GM18519 (cell line): ENCODE measurements around the gene NEK10.

Experiments
- ATAC-seq: cut with Tn5 transposase; IDR thresholded peaks from one replicate; pipeline ENCODE4 v1.9.1; 2021; ENCODE audit warnings: mild to moderate bottlenecking, moderate library complexity; ENCODE audit not compliant: unreplicated experiment, low FRiP score

NEK10 gene

DNA sequence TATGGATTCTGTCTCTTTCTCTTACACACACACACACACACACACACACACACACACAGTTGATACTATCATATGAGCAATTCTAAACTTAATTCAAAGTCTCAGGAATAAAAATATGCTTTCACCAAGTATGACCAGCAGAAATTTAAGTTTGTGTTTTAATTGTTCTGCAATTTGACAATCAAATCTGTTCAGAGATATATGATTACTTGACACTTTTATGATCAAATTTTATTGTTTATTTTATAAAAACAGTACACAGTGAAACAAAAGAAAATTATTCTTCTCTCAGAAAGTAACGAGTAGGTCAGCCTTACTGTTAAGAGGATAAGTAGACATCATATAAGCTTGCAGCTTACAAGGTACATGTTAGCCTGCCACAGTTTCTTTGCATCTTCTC, 114.3 kb downstream of the NEK10 start:
- no peak for ATAC-seq

- ATAC-seq: peak; percentile 99
Measured at GRCh38 chr3:27253831-27254230, 115.4 kb downstream of the NEK10 start.

DNA sequence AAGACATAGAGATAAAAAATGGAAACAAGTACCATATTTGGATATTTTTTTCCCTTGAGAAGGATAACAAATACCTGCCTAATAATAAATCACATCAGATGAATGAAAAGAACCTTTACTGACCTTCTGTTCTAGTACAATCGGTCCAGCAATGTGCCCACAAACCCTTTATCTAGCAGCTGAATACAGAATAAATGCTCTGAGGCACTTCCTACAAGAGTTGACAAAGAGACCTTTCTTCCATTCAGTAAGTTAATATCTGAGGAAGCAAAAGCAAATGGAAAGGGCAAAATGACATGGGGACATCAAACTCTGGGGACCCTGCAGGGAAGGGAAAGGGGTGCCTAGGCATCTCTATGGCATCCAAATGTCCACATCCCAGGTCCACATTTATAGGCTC, 115.8 kb downstream of the NEK10 start:
- ATAC-seq: no peak

GRCh38 chr3:27252646-27253045, 116.5 kb downstream of the NEK10 start:
- ATAC-seq: no peak

- ATAC-seq: no peak
Measured at GRCh38 chr3:27244374-27244773, 124.8 kb downstream of the NEK10 start.

DNA sequence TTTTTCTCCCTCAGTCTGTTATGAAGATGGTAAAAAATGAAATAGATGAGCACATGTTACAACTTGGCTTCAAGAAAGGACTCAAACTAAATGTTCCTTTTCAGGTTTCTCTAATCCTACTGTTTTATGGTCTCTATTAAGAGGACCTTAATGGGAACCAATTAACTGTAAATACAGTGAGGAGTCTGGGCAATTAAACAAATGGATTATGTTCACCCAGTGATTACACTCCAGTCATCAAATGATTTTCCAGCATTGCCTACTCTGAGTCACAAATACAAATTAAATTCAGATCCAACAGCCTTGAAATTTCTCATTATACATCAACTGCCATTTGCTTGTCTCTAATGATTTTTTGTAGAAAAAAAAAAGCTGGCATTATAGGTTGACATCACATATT, 129.2 kb downstream of the NEK10 start:
- ATAC-seq: no peak

- peak; percentile 84 for ATAC-seq
Measured at GRCh38 chr3:27228805-27229204, 140.4 kb downstream of the NEK10 start.

GRCh38 chr3:27224197-27224596, 145.0 kb downstream of the NEK10 start:
- ATAC-seq: no peak

- ATAC-seq: no peak
Measured at GRCh38 chr3:27221264-27221932, 147.8 kb downstream of the NEK10 start.

- no peak for ATAC-seq
Measured at GRCh38 chr3:27220166-27220565, 149.0 kb downstream of the NEK10 start.

GRCh38 chr3:27219127-27219845, 149.9 kb downstream of the NEK10 start:
- no peak for ATAC-seq

GRCh38 chr3:27216955-27217552, 152.1 kb downstream of the NEK10 start:
- ATAC-seq: no peak

GRCh38 chr3:27216295-27216855, 152.8 kb downstream of the NEK10 start:
- no peak for ATAC-seq

- no peak for ATAC-seq
Measured at GRCh38 chr3:27213450-27213849, 155.7 kb downstream of the NEK10 start.

DNA sequence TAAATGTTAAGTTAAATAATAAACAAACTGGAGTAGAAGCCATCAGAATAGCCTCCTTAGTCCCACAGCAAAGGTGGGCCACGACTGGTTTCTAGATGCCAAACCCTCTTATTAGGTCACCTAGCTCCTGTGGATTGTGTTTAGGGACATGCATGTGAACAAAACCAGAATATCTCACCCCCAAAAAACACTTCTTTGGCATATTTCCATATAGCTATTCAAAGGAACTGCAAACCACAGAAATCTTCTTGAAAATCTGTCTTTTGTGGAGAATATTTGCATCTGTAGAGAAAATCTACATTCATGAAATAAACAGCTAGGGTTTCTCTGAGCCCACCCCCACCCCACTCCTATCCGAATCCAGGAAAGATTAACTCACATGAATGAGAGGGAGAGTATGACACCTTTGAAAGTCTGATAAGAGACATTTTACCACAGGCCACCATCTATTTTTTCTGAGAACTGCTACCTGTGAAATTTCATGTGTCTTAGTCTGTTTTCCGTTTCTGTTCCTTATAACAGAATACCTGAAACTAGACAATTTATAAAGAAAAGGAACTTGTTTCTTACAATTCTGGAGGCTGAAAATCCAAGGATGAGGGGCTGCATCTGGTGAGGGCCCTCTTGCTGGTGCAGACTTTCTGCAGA, 159.4 kb downstream of the NEK10 start:
- ATAC-seq: peak; percentile 72

GRCh38 chr3:27208961-27209616, 160.1 kb downstream of the NEK10 start:
- ATAC-seq: peak; percentile 26

GRCh38 chr3:27202959-27203358, 166.2 kb downstream of the NEK10 start:
- ATAC-seq: no peak

GRCh38 chr3:27201492-27201891, 167.7 kb downstream of the NEK10 start:
- no peak for ATAC-seq

DNA sequence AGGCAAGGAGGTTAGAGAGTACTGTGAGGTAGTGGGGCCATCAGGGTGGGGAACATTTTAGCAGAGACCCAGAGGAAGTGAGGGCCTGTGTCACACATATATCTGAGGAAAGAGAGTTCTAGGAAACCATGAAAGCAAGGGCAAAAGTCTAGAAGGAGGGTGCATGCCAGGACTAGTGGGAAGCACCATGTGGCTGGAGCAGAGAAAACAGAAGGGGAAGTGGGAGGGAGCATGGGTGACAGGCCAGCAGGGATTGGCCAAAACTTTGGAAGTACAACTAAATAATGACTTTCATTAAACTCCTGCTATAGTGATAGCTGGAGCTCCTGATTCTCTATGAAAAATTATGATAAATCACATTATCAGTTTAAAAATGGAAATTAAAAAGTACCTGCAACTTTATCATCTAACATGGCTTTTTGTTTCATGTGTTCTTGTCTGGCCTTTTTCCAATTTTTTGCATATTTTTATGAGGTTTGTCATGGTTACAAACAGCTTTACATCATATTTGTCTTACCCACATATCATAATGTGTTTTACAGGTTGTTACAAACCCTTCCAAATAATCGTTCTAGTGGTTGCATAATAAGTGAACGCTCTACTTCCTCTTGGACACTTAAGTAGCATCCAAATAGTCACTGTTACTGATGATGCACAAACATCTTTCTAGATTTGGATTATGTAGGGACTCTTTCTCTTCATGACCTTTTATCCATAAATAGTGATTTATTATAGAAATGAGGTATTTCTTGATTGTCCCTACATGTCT, 168.3 kb downstream of the NEK10 start:
- ATAC-seq: no peak
